DOHH2 (cell line): Measurements from ENCODE around the gene PLEKHG4B.

Experiments used
- CTCF ChIP-seq: fragments of 200-600 bp; sonication (generic); IDR thresholded peaks from one replicate; pipeline ENCODE4 v1.5.1; 2014; ENCODE audit warnings: antibody characterized with exemption, mild to moderate bottlenecking, low read depth, low read length; ENCODE audit not compliant: poor library complexity, severe bottlenecking
- EZH2phosphoT487 ChIP-seq: fragments of 200-600 bp; sonication (generic); IDR thresholded peaks from 2 replicates; pipeline ENCODE4 v1.6.1; 2017; ENCODE audit warnings: borderline replicate concordance, mild to moderate bottlenecking, antibody characterized with exemption, low read length, moderate library complexity, mixed read lengths

GRCh38 chr5:228886-229285, 136.9 kb downstream of the PLEKHG4B start:
- TF ChIP-seq CTCF (no peak), EZH2phosphoT487 (no peak)
